Measurements from ENCODE around the gene SPIRE2. TPM values are rescaled to one million over a fixed set of nuclear protein-coding genes. Genes with fewer than 3 reads are reported as not detected.
A peak's percentile ranks its signal among the peaks of the same experiment; 100 is the strongest.

The SPIRE2 gene
- total and polyA plus RNA-seq, 2 of the 13 experiments (the other 11 are each of a cell fraction or from before 2014, with no cell fraction given) = 13.3 to 37.5 TPM

DNA sequence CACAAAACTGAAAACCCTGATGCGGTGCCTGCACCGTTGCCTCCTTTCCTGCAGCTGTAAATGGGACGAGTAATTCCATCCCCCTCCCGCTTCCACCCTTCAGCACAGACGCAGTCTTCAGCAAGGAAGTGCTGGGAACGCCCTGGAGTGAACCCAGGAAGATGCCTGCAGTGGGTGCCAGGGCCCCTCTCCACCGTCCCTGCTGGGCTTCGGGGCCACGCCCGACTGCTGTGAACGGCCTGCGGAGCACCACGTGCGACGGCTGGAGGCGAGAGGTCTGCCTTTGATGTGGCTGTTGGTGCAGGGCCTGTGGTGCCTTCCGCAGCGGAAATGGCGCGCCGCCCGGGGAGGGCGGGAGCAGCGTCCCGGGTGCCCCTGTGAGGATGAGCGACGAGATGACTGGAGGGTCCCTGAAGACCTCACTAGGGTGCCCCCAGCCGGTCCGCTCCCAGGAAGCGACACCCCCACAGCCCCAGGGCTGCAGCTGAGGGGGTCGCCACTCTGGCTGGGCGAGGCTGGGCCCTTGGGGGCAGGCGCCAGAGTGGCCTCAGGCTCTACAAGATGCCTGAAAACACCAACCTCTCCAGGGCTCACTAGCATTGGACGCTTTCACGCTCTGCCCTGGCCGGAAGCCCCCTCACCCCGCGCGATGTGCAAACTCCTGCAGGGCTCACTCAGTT is 89.6 kb downstream of the SPIRE2 start (continued):
- TF ChIP-seq CBX1 (IDR thresholded peaks at IDR 0.05; ENCODE audit: low read depth) = peak; percentile 58
- TF ChIP-seq NR2C2 (CRISPR knock-in tag; IDR thresholded peaks at IDR 0.05; ENCODE audit: borderline replicate concordance) = peak; percentile 72
- TF ChIP-seq TBX3 (IDR thresholded peaks at IDR 0.05; ENCODE audit: borderline replicate concordance) = peak; percentile 97
- TF ChIP-seq, protein P1, sequence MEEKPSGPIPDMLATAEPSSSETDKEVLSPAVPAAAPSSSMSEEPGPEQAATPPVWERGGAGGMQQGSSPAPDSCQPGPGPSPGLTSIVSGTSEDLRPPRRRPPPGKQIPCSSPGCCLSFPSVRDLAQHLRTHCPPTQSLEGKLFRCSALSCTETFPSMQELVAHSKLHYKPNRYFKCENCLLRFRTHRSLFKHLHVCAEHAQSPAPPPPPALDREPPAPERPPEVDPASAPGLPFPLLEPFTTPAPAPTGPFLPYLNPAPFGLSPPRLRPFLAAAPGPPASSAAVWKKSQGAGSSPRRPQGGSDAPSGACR (CRISPR knock-in tag; IDR thresholded peaks at IDR 0.05) = peak; percentile 72; the same call in 1 of the 2 replicates
- TF ChIP-seq SOX5 (CRISPR knock-in tag; IDR thresholded peaks at IDR 0.05; ENCODE audit: borderline replicate concordance) = peak; percentile 87; the same call in 1 of the 2 replicates
- TF ChIP-seq KDM2A (CRISPR knock-in tag; IDR thresholded peaks at IDR 0.05; ENCODE audit: borderline replicate concordance, low read depth) = peak; percentile 98
- TF ChIP-seq PRMT3 (CRISPR knock-in tag; IDR thresholded peaks at IDR 0.05; ENCODE audit: borderline replicate concordance, low read depth) = peak; percentile 98
- TF ChIP-seq HCFC1 (IDR thresholded peaks at IDR 0.05; ENCODE audit: low read depth, low read length) = no peak
- 0 out of 2 replicates have a peak, but pooled peaks have one; percentile 74 for TF ChIP-seq ZNF317 (CRISPR knock-in tag; IDR thresholded peaks at IDR 0.05)
- peak; percentile 99 for TF ChIP-seq ZNF543 (CRISPR knock-in tag; IDR thresholded peaks at IDR 0.05)
- TF ChIP-seq NFE2L2 (IDR thresholded peaks at IDR 0.05; ENCODE audit: low read length) = no peak
- TF ChIP-seq ZNF737 (CRISPR knock-in tag; IDR thresholded peaks at IDR 0.05; ENCODE audit: borderline replicate concordance) = no peak; the same call in 1 of the 2 replicates
- TF ChIP-seq MXI1 (IDR thresholded peaks at IDR 0.05; ENCODE audit: borderline replicate concordance, low read depth, low read length) = peak; percentile 97; the same call in 2 of the 3 replicates
- peak; percentile 97 for TF ChIP-seq ZBTB38 (CRISPR knock-in tag; IDR thresholded peaks at IDR 0.05)
- peak; percentile 97 for TF ChIP-seq ZNF614 (CRISPR knock-in tag; IDR thresholded peaks at IDR 0.05; ENCODE audit: borderline replicate concordance)
- TF ChIP-seq, protein P2, sequence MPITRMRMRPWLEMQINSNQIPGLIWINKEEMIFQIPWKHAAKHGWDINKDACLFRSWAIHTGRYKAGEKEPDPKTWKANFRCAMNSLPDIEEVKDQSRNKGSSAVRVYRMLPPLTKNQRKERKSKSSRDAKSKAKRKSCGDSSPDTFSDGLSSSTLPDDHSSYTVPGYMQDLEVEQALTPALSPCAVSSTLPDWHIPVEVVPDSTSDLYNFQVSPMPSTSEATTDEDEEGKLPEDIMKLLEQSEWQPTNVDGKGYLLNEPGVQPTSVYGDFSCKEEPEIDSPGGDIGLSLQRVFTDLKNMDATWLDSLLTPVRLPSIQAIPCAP (CRISPR knock-in tag; IDR thresholded peaks at IDR 0.05; ENCODE audit: low read depth) = peak; percentile 95
- TF ChIP-seq REXO4 (CRISPR knock-in tag; IDR thresholded peaks at IDR 0.05; ENCODE audit: borderline replicate concordance) = no peak
- 0 out of 2 replicates have a peak, but pooled peaks have one; percentile 86 for TF ChIP-seq ZNF776 (CRISPR knock-in tag; IDR thresholded peaks at IDR 0.05)
- TF ChIP-seq ZFX (CRISPR knock-in tag; IDR thresholded peaks at IDR 0.05; ENCODE audit: low read depth) = peak; percentile 99
- TF ChIP-seq ZBTB1 (CRISPR knock-in tag; IDR thresholded peaks at IDR 0.05; ENCODE audit: borderline replicate concordance) = 0 out of 2 replicates have a peak, but pooled peaks have one; percentile 85
- TF ChIP-seq NR2F6 (IDR thresholded peaks at IDR 0.05) = peak; percentile 65; the same call in 1 of the 2 replicates
- TF ChIP-seq NR2F6 (CRISPR knock-in tag; IDR thresholded peaks at IDR 0.05) = peak; percentile 95
- peak; percentile 99 for TF ChIP-seq NKX3-1 (CRISPR knock-in tag; IDR thresholded peaks at IDR 0.05)
- TF ChIP-seq ZNF768 (CRISPR knock-in tag; IDR thresholded peaks at IDR 0.05) = peak; percentile 90
- TF ChIP-seq, protein P3, sequence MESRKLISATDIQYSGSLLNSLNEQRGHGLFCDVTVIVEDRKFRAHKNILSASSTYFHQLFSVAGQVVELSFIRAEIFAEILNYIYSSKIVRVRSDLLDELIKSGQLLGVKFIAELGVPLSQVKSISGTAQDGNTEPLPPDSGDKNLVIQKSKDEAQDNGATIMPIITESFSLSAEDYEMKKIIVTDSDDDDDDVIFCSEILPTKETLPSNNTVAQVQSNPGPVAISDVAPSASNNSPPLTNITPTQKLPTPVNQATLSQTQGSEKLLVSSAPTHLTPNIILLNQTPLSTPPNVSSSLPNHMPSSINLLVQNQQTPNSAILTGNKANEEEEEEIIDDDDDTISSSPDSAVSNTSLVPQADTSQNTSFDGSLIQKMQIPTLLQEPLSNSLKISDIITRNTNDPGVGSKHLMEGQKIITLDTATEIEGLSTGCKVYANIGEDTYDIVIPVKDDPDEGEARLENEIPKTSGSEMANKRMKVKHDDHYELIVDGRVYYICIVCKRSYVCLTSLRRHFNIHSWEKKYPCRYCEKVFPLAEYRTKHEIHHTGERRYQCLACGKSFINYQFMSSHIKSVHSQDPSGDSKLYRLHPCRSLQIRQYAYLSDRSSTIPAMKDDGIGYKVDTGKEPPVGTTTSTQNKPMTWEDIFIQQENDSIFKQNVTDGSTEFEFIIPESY (CRISPR knock-in tag; IDR thresholded peaks at IDR 0.05) = peak; percentile 86
- TF ChIP-seq ZFP37 (CRISPR knock-in tag; IDR thresholded peaks at IDR 0.05; ENCODE audit: borderline replicate concordance) = peak; percentile 99
- TF ChIP-seq ZNF367 (CRISPR knock-in tag; IDR thresholded peaks at IDR 0.05; ENCODE audit: borderline replicate concordance) = peak; percentile 97; the same call in 1 of the 2 replicates

Measured in HepG2 (cell line).